MCF 10A (cell line): ENCODE measurements around the gene PRKN. TPM values are rescaled to one million over a fixed set of nuclear protein-coding genes. Genes with fewer than 3 reads are reported as not detected.

Experiments used
- BruUV-seq: library from RNA; stranded (reverse); fragments of 400-500 nt; replicated peaks from 2 replicates; lab custom pipeline; 2021; lab: Mats Ljungman, UMichigan
- CTCF ChIA-PET: fragments of 300-600 bp; sonication (Branson Sonifier 250); formaldehyde crosslinking; extraction: SDS; loops from one replicate; lab custom pipeline; 2021; ENCODE audit warnings: antibody characterized with exemption, inconsistent platforms; lab: Yijun Ruan, JAX
- POLR2A ChIA-PET: fragments of 300-600, 350-650 bp; sonication (Branson Sonifier 250); formaldehyde crosslinking; extraction: SDS; loops from one replicate; lab custom pipeline; 2020; ENCODE audit warnings: antibody characterized with exemption, inconsistent platforms; lab: Yijun Ruan, JAX
- DNase-seq: peaks from one replicate; pipeline ENCODE4 v3.0.0-alpha.2; 2018; ENCODE audit not compliant: unreplicated experiment
- H3K27ac Mint-ChIP-seq: one replicate; pipeline ENCODE4 v1.8.0; 2022; ENCODE audit warnings: mild to moderate bottlenecking, low read depth, mixed read lengths; ENCODE audit not compliant: unreplicated experiment
- H3K27me3 Mint-ChIP-seq: one replicate; pipeline ENCODE4 v1.8.0; 2022; ENCODE audit warnings: mixed read lengths; ENCODE audit not compliant: insufficient read depth, unreplicated experiment
- H3K36me3 Mint-ChIP-seq: one replicate; pipeline ENCODE4 v1.8.0; 2022; ENCODE audit warnings: mild to moderate bottlenecking, moderate library complexity, mixed read lengths; ENCODE audit not compliant: insufficient read depth, unreplicated experiment
- H3K4me1 Mint-ChIP-seq: one replicate; pipeline ENCODE4 v1.8.0; 2022; ENCODE audit warnings: mixed read lengths; ENCODE audit not compliant: insufficient read depth, unreplicated experiment
- H3K4me3 Mint-ChIP-seq: one replicate; pipeline ENCODE4 v1.8.0; 2022; ENCODE audit warnings: mild to moderate bottlenecking, moderate library complexity, mixed read lengths; ENCODE audit not compliant: unreplicated experiment
- H3K9me3 Mint-ChIP-seq: one replicate; pipeline ENCODE4 v1.8.0; 2022; ENCODE audit warnings: mixed read lengths; ENCODE audit not compliant: unreplicated experiment
- intact Hi-C: fragments of 100-400 bp; cut with micrococcal nuclease; formaldehyde crosslinking; loops from 2 replicates; pipeline ENCODE4 v1.14.1; 2022
- total RNA-seq: library from RNA; stranded (reverse); gene quantifications from 2 replicates; pipeline ENCODE4 v1.2.3, GENCODE V29; 2022
- TF ChIP-seq, protein P1 (sequence below): fragments of 200-600 bp; IDR thresholded peaks from one replicate; pipeline ENCODE4 v1.8.0; 2022; ENCODE audit warnings: antibody characterized with exemption, mild to moderate bottlenecking; ENCODE audit not compliant: unreplicated experiment

PRKN gene
- total RNA-seq, 1 experiment from 2014 or later: 2.5 TPM

DNA sequence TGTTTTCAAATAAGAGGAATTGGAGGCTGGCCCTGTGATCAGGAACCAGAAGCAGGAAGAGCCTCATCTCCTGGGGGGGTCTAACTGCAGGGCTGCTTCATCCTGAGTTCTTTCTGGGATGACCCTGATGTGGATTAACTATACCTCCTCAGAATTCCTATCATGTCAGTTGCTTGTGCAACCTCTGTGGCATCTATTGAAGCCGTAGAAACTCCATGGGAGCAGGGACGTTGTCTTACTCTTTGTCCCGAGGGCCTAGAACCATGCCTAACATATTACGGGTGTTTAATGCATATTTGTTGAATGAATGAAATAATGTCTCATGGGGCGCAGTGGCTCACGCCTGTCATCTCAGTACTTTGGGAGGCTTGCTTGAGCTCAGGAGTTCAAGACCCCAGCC lies 1343.6 kb downstream of the PRKN start:
- TF ChIP-seq, protein P1, sequence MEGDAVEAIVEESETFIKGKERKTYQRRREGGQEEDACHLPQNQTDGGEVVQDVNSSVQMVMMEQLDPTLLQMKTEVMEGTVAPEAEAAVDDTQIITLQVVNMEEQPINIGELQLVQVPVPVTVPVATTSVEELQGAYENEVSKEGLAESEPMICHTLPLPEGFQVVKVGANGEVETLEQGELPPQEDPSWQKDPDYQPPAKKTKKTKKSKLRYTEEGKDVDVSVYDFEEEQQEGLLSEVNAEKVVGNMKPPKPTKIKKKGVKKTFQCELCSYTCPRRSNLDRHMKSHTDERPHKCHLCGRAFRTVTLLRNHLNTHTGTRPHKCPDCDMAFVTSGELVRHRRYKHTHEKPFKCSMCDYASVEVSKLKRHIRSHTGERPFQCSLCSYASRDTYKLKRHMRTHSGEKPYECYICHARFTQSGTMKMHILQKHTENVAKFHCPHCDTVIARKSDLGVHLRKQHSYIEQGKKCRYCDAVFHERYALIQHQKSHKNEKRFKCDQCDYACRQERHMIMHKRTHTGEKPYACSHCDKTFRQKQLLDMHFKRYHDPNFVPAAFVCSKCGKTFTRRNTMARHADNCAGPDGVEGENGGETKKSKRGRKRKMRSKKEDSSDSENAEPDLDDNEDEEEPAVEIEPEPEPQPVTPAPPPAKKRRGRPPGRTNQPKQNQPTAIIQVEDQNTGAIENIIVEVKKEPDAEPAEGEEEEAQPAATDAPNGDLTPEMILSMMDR: no peak
- no peaks in the 10 kb centered on the region for H3K36me3 Mint-ChIP-seq
- DNase-seq: no peak
- intact Hi-C loops: no loop called here
- no peaks in the 10 kb centered on the region for H3K27me3 Mint-ChIP-seq
- peaks cover 8% of the 10 kb centered on the region for H3K4me1 Mint-ChIP-seq
- POLR2A ChIA-PET: no interaction called here
- no peak overlapping the region for H3K27ac Mint-ChIP-seq
- no peak overlapping the region for H3K4me3 Mint-ChIP-seq
- peaks cover 6% of the 10 kb centered on the region for H3K9me3 Mint-ChIP-seq
- CTCF ChIA-PET: interaction anchor here (0.6 kb wide), 1 partner anchor 10 kb away, joined by 4 read pairs; no protein-coding TSS in a partner anchor
- no TSS peak for BruUV-seq

DNA sequence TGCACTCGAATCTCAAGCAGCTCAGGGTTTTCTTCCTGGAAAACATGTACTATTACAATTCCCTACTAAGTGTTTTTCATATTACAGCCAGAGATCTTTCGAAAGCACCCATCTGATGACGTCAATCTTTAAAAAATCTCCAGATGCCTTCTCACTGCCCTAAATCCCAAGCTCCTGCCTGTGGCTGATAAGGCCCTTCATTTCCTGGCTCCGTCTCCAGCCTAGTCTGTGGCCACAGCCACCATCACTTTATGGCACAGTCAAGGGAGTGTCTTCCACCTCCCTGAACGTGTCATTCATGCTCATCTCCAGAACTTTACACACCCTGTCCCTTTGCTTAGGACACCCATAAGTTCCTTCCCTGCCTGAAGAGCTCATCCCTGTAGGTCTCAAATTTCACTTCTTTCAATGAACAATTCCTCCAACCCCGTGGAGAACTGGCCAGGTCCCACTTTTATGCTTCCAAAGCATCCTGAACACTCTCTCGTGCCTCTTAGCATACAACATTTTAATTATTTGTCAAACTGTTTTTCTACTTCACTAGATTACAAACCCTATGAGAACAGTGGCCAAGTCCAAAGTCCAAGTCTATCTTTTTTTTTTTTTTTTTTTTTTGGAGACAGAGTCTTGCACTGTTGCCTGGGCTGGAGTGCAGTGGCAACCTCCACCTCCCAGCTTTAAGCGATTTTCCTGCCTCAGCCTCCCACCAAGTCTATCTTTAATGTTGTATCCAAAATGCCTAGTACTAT lies 1347.6 kb downstream of the PRKN start:
- DNase-seq: peak; percentile 34
- TF ChIP-seq, protein P1: no peak
- Mint-ChIP-seq H3K36me3 (no peaks in the 10 kb centered on the region), H3K4me1 (peaks cover 19% of the 10 kb centered on the region), H3K4me3 (no peak overlapping the region), H3K27me3 (no peaks in the 10 kb centered on the region), H3K27ac (no peak overlapping the region), H3K9me3 (no peaks in the 10 kb centered on the region)
- intact Hi-C loops: no loop called here
- BruUV-seq: no TSS peak
- ChIA-PET CTCF (interaction anchor here (0.6 to 1.8 kb wide), 8 partner anchors 9 to 1159 kb away, joined by 3 to 11 read pairs (median 4); no protein-coding TSS in a partner anchor), POLR2A (no interaction called here)

DNA sequence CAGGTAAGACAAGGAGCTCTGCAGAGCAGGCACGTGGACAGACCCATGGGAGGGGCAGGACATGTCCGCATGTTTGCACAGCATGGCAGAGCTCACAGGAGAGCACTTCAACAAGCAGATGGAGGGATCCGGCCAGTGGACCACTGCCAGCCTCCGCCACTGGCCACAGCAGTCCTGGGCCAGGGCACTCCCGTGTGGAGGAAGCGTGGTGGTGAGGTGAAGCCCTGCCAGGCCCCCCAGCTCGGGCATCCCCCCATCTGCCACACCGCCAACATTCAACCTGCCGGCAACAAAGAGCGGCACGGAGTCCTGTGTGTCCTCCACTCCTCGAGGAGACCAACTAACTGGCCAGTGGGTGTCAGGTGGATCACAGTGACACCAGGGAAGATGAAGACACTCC lies 1349.5 kb downstream of the PRKN start:
- no peaks in the 10 kb centered on the region for H3K36me3 Mint-ChIP-seq
- CTCF ChIA-PET: interaction anchor here (0.6 to 1.8 kb wide), 4 partner anchors 16 to 361 kb away, joined by 3 to 6 read pairs (median 4); no protein-coding TSS in a partner anchor
- POLR2A ChIA-PET: no interaction called here
- no peak for DNase-seq
- no peaks in the 10 kb centered on the region for H3K9me3 Mint-ChIP-seq
- TF ChIP-seq, protein P1: no peak
- intact Hi-C loops: no loop called here
- H3K4me1 Mint-ChIP-seq: peaks cover 19% of the 10 kb centered on the region
- H3K27ac Mint-ChIP-seq: no peak overlapping the region
- BruUV-seq: no TSS peak
- no peaks in the 10 kb centered on the region for H3K27me3 Mint-ChIP-seq
- H3K4me3 Mint-ChIP-seq: no peak overlapping the region

DNA sequence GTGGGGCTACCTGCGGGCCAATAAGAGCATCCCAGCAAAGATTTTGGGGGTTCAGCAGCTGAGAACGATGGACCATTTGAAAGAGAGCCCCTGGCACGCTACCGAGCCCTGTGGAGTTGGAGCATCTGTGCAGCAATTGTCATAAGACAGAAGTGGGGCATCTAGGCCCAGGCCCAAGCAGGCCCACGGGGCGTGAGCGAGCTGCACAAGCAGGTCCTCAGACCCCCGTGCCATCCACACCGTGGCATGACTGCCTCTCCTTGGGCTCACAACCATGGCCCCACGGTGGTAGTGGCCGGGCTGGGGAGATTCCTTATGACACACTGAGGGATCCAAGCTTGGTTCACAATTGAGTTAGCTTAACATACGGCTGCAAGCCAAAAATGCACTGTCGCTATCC lies 1350.5 kb downstream of the PRKN start:
- H3K27ac Mint-ChIP-seq: no peak overlapping the region
- no peak overlapping the region for H3K4me3 Mint-ChIP-seq
- intact Hi-C loops: no loop called here
- DNase-seq: no peak
- no peaks in the 10 kb centered on the region for H3K9me3 Mint-ChIP-seq
- no peaks in the 10 kb centered on the region for H3K27me3 Mint-ChIP-seq
- H3K4me1 Mint-ChIP-seq: peaks cover 19% of the 10 kb centered on the region
- no TSS peak for BruUV-seq
- ChIA-PET POLR2A (interaction anchor here (0.6 kb wide), 1 partner anchor 57 kb away, joined by 3 read pairs; no protein-coding TSS in a partner anchor), CTCF (interaction anchor here (0.6 to 1.8 kb wide), 3 partner anchors 17 to 446 kb away, joined by 3 to 6 read pairs (median 3); no protein-coding TSS in a partner anchor)
- TF ChIP-seq, protein P1: no peak
- no peaks in the 10 kb centered on the region for H3K36me3 Mint-ChIP-seq
